ENCODE data around the gene NRG2. TPM values are rescaled to one million over a fixed set of nuclear protein-coding genes. Genes with fewer than 3 reads are reported as not detected.
A peak's percentile ranks its signal among the peaks of the same experiment; 100 is the strongest.

Gene NRG2
- total RNA-seq, 2 experiments from 2014 or later = not detected

GRCh38 chr5:139882961-139883539, 160.0 kb downstream of the NRG2 start:
- H3K4me1 Mint-ChIP-seq (ENCODE audit: low read depth) = peaks cover 2% of the 10 kb centered on the region
- DNase-seq = no peak
- no peaks in the 10 kb centered on the region for H3K36me3 Mint-ChIP-seq (ENCODE audit: low read depth)
- ChIA-PET CTCF (no interaction called here), POLR2A (interaction anchor here (1.0 kb wide), 1 partner anchor 20 kb away, joined by 3 read pairs; no protein-coding TSS in a partner anchor)
- no peak overlapping the region for H3K27ac Mint-ChIP-seq
- no peak overlapping the region for H3K4me3 Mint-ChIP-seq
- peaks cover 6% of the 10 kb centered on the region for H3K27me3 Mint-ChIP-seq (ENCODE audit: low read depth)
- H3K9me3 Mint-ChIP-seq (ENCODE audit: insufficient read depth) = no peaks in the 10 kb centered on the region
- ATAC-seq = no peak

GRCh38 chr5:139882316-139882715, 160.8 kb downstream of the NRG2 start:
- DNase-seq (no peak), ATAC-seq (no peak)
- H3K27ac Mint-ChIP-seq = no peak overlapping the region
- H3K27me3 Mint-ChIP-seq (ENCODE audit: low read depth) = peaks cover 3% of the 10 kb centered on the region
- no peaks in the 10 kb centered on the region for H3K36me3 Mint-ChIP-seq (ENCODE audit: low read depth)
- POLR2A ChIA-PET = interaction anchor here (1.0 kb wide), 1 partner anchor 19 kb away, joined by 3 read pairs; no protein-coding TSS in a partner anchor
- CTCF ChIA-PET = no interaction called here
- no peaks in the 10 kb centered on the region for H3K4me1 Mint-ChIP-seq (ENCODE audit: low read depth)
- H3K9me3 Mint-ChIP-seq (ENCODE audit: insufficient read depth) = no peaks in the 10 kb centered on the region
- H3K4me3 Mint-ChIP-seq = no peak overlapping the region

GRCh38 chr5:139881143-139881733, 161.9 kb downstream of the NRG2 start:
- POLR2A ChIA-PET = no interaction called here
- ATAC-seq (no peak), DNase-seq (no peak)
- Mint-ChIP-seq H3K36me3 (ENCODE audit: low read depth) (no peaks in the 10 kb centered on the region), H3K4me3 (no peak overlapping the region), H3K27ac (no peak overlapping the region), H3K9me3 (ENCODE audit: insufficient read depth) (no peaks in the 10 kb centered on the region), H3K4me1 (ENCODE audit: low read depth) (peaks cover 7% of the 10 kb centered on the region), H3K27me3 (ENCODE audit: low read depth) (peaks cover 2% of the 10 kb centered on the region)
- CTCF ChIA-PET = no interaction called here

DNA sequence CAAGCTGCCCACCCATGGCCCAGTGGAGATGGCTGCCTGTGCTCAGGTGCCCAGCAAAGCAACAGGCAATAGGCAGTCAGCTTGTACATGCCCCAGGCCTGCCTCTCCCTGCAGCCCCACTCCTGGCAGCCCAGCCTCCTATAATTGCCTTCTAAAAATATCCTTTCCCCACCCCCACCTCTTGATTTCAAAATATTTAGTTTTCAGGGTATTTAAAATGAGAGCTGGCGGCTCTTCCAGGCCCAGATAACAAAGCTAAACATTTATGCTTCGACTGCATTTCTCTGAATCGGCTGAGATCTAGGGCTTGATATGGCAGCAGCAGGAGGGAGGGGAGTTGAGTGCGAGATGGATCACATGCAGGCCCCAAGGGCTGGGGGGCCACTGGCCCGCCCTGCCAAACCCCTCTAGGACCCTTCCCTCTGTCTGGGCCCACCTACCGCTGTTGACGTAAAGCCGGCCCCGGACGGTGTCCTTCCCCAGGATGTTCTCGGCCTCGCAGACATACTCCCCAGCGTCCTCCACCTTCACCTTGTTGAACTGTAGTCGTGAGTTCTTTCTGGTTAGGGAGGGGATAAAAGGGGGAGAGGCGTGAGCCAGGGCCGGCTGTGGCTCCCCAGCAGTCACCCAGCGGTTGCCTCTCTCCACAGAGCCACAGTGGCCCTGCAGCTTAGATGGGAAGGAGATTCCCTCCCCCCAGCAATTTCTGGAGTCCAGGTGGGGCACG, 162.5 kb downstream of the NRG2 start:
- Mint-ChIP-seq H3K4me1 (ENCODE audit: low read depth) (peaks cover 7% of the 10 kb centered on the region), H3K27ac (no peak overlapping the region), H3K27me3 (ENCODE audit: low read depth) (peaks cover under 1% of the 10 kb centered on the region), H3K9me3 (ENCODE audit: insufficient read depth) (no peaks in the 10 kb centered on the region), H3K36me3 (ENCODE audit: low read depth) (no peaks in the 10 kb centered on the region), H3K4me3 (no peak overlapping the region)
- DNase-seq (no peak), ATAC-seq (no peak)
- CTCF ChIA-PET = no interaction called here
- POLR2A ChIA-PET = no interaction called here

- no peaks in the 10 kb centered on the region for H3K9me3 Mint-ChIP-seq (ENCODE audit: insufficient read depth)
- H3K4me3 Mint-ChIP-seq = no peak overlapping the region
- no peak overlapping the region for H3K27ac Mint-ChIP-seq
- CTCF ChIA-PET = no interaction called here
- peaks cover 7% of the 10 kb centered on the region for H3K4me1 Mint-ChIP-seq (ENCODE audit: low read depth)
- ATAC-seq (no peak), DNase-seq (no peak)
- POLR2A ChIA-PET = no interaction called here
- H3K27me3 Mint-ChIP-seq (ENCODE audit: low read depth) = peaks cover 8% of the 10 kb centered on the region
- no peaks in the 10 kb centered on the region for H3K36me3 Mint-ChIP-seq (ENCODE audit: low read depth)
Measured at GRCh38 chr5:139878093-139878492, 165.0 kb downstream of the NRG2 start.

- peaks cover 7% of the 10 kb centered on the region for H3K4me1 Mint-ChIP-seq (ENCODE audit: low read depth)
- no peak for ATAC-seq
- POLR2A ChIA-PET = no interaction called here
Measured at GRCh38 chr5:139877129-139877597, 165.9 kb downstream of the NRG2 start.

GRCh38 chr5:139875957-139876356, 167.1 kb downstream of the NRG2 start:
- no peak for ATAC-seq
- ChIA-PET CTCF (interaction anchor here (1.1 kb wide), 1 partner anchor 93 kb away, joined by 4 read pairs; no protein-coding TSS in a partner anchor), POLR2A (no interaction called here)
- no peak for DNase-seq
- H3K27ac Mint-ChIP-seq = no peak overlapping the region
- no peaks in the 10 kb centered on the region for H3K9me3 Mint-ChIP-seq (ENCODE audit: insufficient read depth)
- H3K27me3 Mint-ChIP-seq (ENCODE audit: low read depth) = peaks cover 8% of the 10 kb centered on the region
- peaks cover 7% of the 10 kb centered on the region for H3K4me1 Mint-ChIP-seq (ENCODE audit: low read depth)
- H3K36me3 Mint-ChIP-seq (ENCODE audit: low read depth) = no peaks in the 10 kb centered on the region
- no peak overlapping the region for H3K4me3 Mint-ChIP-seq

More at GRCh38 chr5:139877129-139877597, 165.9 kb downstream of the NRG2 start:
- H3K36me3 Mint-ChIP-seq (ENCODE audit: low read depth) = no peaks in the 10 kb centered on the region
- DNase-seq = peak; percentile 24
- CTCF ChIA-PET = interaction anchor here (0.9 to 1.1 kb wide), 2 partner anchors 14 to 92 kb away, joined by 3 to 4 read pairs; no protein-coding TSS in a partner anchor
- no peak overlapping the region for H3K27ac Mint-ChIP-seq
- H3K9me3 Mint-ChIP-seq (ENCODE audit: insufficient read depth) = no peaks in the 10 kb centered on the region
- H3K4me3 Mint-ChIP-seq = no peak overlapping the region
- peaks cover 8% of the 10 kb centered on the region for H3K27me3 Mint-ChIP-seq (ENCODE audit: low read depth)

DNA sequence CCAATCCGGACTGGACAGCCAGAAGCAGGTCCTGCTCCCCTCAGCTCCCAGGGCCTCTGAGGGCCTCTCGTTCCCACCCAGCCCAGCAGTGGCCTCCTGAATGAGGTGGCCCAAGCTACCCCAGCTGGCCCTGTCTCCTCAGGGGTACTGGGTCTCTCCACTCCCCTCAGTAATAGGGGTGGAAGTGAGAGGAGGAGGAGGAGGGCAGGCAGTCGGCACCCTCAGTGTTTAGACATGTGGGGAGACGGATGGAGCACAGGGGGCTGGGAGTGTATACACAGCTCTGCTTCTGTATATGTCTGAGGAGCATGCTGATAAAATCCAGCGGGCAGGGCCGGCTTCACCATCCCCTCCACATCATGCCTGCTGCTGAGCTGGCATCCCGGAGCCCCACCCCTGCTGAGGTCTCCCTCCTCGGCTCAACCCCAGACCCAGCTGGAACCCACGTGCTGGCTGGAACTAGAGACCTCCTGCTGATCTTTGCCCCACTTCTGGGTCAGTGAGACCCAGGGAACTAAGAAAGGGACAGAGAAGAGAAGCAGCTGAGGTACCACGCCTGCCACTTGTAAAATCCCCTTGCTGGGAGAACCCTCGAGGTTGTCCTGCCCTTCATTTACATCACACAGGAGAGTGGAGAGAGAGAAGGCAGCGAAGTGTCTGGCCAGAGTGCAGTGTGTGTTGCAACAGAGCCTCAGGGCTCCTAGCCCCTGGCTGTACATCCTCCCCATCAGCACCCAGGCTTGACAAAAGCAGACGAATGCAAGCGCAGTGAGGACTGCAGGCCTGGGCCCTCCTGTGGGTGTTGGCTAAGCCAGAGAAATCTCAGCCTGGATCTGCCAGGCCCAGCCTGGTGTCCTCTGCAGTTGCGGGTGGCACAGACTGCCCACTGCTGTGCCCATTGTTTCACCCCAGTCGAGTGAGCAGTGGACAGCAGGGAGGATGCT, 170.0 kb downstream of the NRG2 start:
- no peak for DNase-seq
- Mint-ChIP-seq H3K4me3 (no peak overlapping the region), H3K4me1 (ENCODE audit: low read depth) (peaks cover 7% of the 10 kb centered on the region), H3K36me3 (ENCODE audit: low read depth) (no peaks in the 10 kb centered on the region), H3K27ac (no peak overlapping the region), H3K9me3 (ENCODE audit: insufficient read depth) (no peaks in the 10 kb centered on the region), H3K27me3 (ENCODE audit: low read depth) (peaks cover 8% of the 10 kb centered on the region)
- ChIA-PET POLR2A (interaction anchor here (0.6 kb wide), 1 partner anchor 127 kb away, joined by 3 read pairs; no protein-coding TSS in a partner anchor), CTCF (interaction anchor here (0.8 to 1.8 kb wide), 3 partner anchors 86 to 96 kb away, joined by 3 to 4 read pairs (median 4); no protein-coding TSS in a partner anchor)
- no peak for ATAC-seq

- peaks cover 8% of the 10 kb centered on the region for H3K27me3 Mint-ChIP-seq (ENCODE audit: low read depth)
- POLR2A ChIA-PET = no interaction called here
- ATAC-seq (no peak), DNase-seq (no peak)
- peaks cover 7% of the 10 kb centered on the region for H3K4me1 Mint-ChIP-seq (ENCODE audit: low read depth)
- H3K4me3 Mint-ChIP-seq = no peak overlapping the region
- no peaks in the 10 kb centered on the region for H3K36me3 Mint-ChIP-seq (ENCODE audit: low read depth)
- no peak overlapping the region for H3K27ac Mint-ChIP-seq
- CTCF ChIA-PET = interaction anchor here (0.8 to 1.3 kb wide), 2 partner anchors 85 to 97 kb away, joined by 3 to 4 read pairs; no protein-coding TSS in a partner anchor
- H3K9me3 Mint-ChIP-seq (ENCODE audit: insufficient read depth) = no peaks in the 10 kb centered on the region
Measured at GRCh38 chr5:139872052-139872766, 170.9 kb downstream of the NRG2 start.

- ChIA-PET POLR2A (no interaction called here), CTCF (no interaction called here)
- Mint-ChIP-seq H3K27ac (no peak overlapping the region), H3K9me3 (ENCODE audit: insufficient read depth) (no peaks in the 10 kb centered on the region), H3K27me3 (ENCODE audit: low read depth) (peaks cover 8% of the 10 kb centered on the region), H3K4me1 (ENCODE audit: low read depth) (peaks cover under 1% of the 10 kb centered on the region), H3K4me3 (no peak overlapping the region), H3K36me3 (ENCODE audit: low read depth) (no peaks in the 10 kb centered on the region)
- no peak for DNase-seq
- ATAC-seq = no peak
Measured at GRCh38 chr5:139871614-139872013, 171.5 kb downstream of the NRG2 start.

DNA sequence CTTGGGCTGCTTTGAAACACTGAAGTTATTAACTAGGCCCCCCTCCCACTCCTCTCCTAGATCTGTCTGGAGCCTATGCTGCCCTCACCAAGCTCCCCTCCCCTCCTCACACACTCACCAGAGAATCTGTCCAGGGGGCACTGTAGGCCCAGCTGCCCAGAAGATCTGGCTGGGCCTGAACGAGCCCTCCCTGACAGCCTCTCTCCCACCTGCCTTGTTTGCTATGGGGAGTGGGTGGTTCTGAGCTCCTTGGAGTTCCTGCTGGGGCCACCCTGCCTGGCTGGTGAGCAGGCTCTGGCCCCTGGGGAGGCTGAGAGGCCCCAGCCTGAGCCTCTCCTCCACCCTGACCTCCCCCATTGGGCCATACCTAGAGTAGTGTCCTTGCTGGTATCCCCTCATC, 172.4 kb downstream of the NRG2 start:
- ChIA-PET CTCF (no interaction called here), POLR2A (no interaction called here)
- Mint-ChIP-seq H3K27ac (no peak overlapping the region), H3K27me3 (ENCODE audit: low read depth) (peaks cover 8% of the 10 kb centered on the region), H3K4me1 (ENCODE audit: low read depth) (no peaks in the 10 kb centered on the region), H3K9me3 (ENCODE audit: insufficient read depth) (no peaks in the 10 kb centered on the region), H3K4me3 (no peak overlapping the region), H3K36me3 (ENCODE audit: low read depth) (no peaks in the 10 kb centered on the region)
- ATAC-seq = no peak
- no peak for DNase-seq
